Cerebellar nuclear complex (tissue), 1 donor: ENCODE data around the gene GNAQ.

ENCODE experiments used
- DNase-seq, 2 experiments: peaks; one replicate each; lab custom pipeline; 2025; lab: John Stamatoyannopoulos, UW

Gene GNAQ

GRCh38 chr9:78031893-78032729 is 500 bp upstream of the GNAQ start:
- peak in 1 of 2 experiments; percentile 15 for DNase-seq

GRCh38 chr9:78030553-78031443 is 813 bp downstream of the GNAQ start:
- no peak for DNase-seq

GRCh38 chr9:78030296-78030552 is 1.4 kb downstream of the GNAQ start:
- peak in 1 of 2 experiments; percentile 14 for DNase-seq

GRCh38 chr9:78029551-78030295 is 1.9 kb downstream of the GNAQ start:
- peak in 1 of 2 experiments; percentile 19 for DNase-seq

GRCh38 chr9:78028926-78029325 is 2.7 kb downstream of the GNAQ start:
- DNase-seq: no peak

GRCh38 chr9:78026947-78027346 is 4.7 kb downstream of the GNAQ start:
- no peak for DNase-seq

- no peak for DNase-seq
Measured at GRCh38 chr9:78026416-78026815, 5.2 kb downstream of the GNAQ start.

- DNase-seq: no peak
Measured at GRCh38 chr9:78025186-78025585, 6.4 kb downstream of the GNAQ start.

GRCh38 chr9:78023003-78023741 is 8.4 kb downstream of the GNAQ start:
- no peak for DNase-seq

- no peak for DNase-seq
Measured at GRCh38 chr9:78021697-78022096, 9.9 kb downstream of the GNAQ start.

GRCh38 chr9:78017190-78017693 is 14.4 kb downstream of the GNAQ start:
- no peak for DNase-seq

- DNase-seq: no peak
Measured at GRCh38 chr9:78015241-78015640, 16.4 kb downstream of the GNAQ start.

- DNase-seq: no peak
Measured at GRCh38 chr9:78014776-78015175, 16.8 kb downstream of the GNAQ start.

- DNase-seq: no peak
Measured at GRCh38 chr9:78013934-78014333, 17.7 kb downstream of the GNAQ start.

GRCh38 chr9:78011049-78011448 is 20.6 kb downstream of the GNAQ start:
- no peak for DNase-seq

- no peak for DNase-seq
Measured at GRCh38 chr9:78010445-78010844, 21.2 kb downstream of the GNAQ start.

GRCh38 chr9:78009186-78009585 is 22.4 kb downstream of the GNAQ start:
- DNase-seq: no peak

- no peak for DNase-seq
Measured at GRCh38 chr9:78006734-78007133, 24.9 kb downstream of the GNAQ start.

GRCh38 chr9:78005231-78006002 is 26.2 kb downstream of the GNAQ start:
- DNase-seq: no peak

GRCh38 chr9:78004478-78005229 is 27.0 kb downstream of the GNAQ start:
- DNase-seq: no peak
